GM19328 (cell line): ENCODE data around the gene CDC25B.
"Not testable (repeated sequence)": the region's sequence is repeated elsewhere in the genome, so short reads cannot be mapped to it uniquely, and the experiment has no call there.

ENCODE experiments used
- ATAC-seq: cut with Tn5 transposase; IDR thresholded peaks from one replicate; pipeline ENCODE4 v1.9.1; 2021; ENCODE audit warnings: mild to moderate bottlenecking, moderate library complexity; ENCODE audit not compliant: unreplicated experiment

The CDC25B gene

GRCh38 chr20:3821996-3822395 is 25.9 kb downstream of the CDC25B start:
- no peak for ATAC-seq

- ATAC-seq: no peak
Measured at GRCh38 chr20:3823881-3824280, 27.8 kb downstream of the CDC25B start.

- no peak for ATAC-seq
Measured at GRCh38 chr20:3825526-3825925, 29.4 kb downstream of the CDC25B start.

- no peak for ATAC-seq
Measured at GRCh38 chr20:3826420-3826819, 30.3 kb downstream of the CDC25B start.

- ATAC-seq: no peak
Measured at GRCh38 chr20:3828798-3829197, 32.7 kb downstream of the CDC25B start.

- ATAC-seq: not testable (repeated sequence)
Measured at GRCh38 chr20:3829891-3830290, 33.8 kb downstream of the CDC25B start.

- ATAC-seq: no peak
Measured at GRCh38 chr20:3836132-3836531, 40.0 kb downstream of the CDC25B start.

- ATAC-seq: no peak
Measured at GRCh38 chr20:3839328-3839727, 43.2 kb downstream of the CDC25B start.

GRCh38 chr20:3840201-3840600 is 44.1 kb downstream of the CDC25B start:
- ATAC-seq: not testable (repeated sequence)

GRCh38 chr20:3842348-3842930 is 46.3 kb downstream of the CDC25B start:
- ATAC-seq: no peak

- ATAC-seq: no peak
Measured at GRCh38 chr20:3843490-3843889, 47.4 kb downstream of the CDC25B start.

GRCh38 chr20:3843990-3844619 is 48.0 kb downstream of the CDC25B start:
- not testable (repeated sequence) for ATAC-seq

GRCh38 chr20:3846378-3846739 is 50.2 kb downstream of the CDC25B start:
- no peak for ATAC-seq

- peak; percentile 90 for ATAC-seq
Measured at GRCh38 chr20:3846740-3847428, 50.8 kb downstream of the CDC25B start, which contains the start of gene MAVS. TSS of gene MAVS (plus strand) at chr20:3846834. CDS start at chr20:3854625, 7,791 bp downstream.

- ATAC-seq: no peak
Measured at GRCh38 chr20:3847429-3847940, 51.4 kb downstream of the CDC25B start.

- no peak for ATAC-seq
Measured at GRCh38 chr20:3848565-3848964, 52.5 kb downstream of the CDC25B start.

- ATAC-seq: no peak
Measured at GRCh38 chr20:3854462-3854871, 58.4 kb downstream of the CDC25B start.
